HG02678 (cell line): ENCODE data around the gene ID2.
A peak's percentile ranks its signal among the peaks of the same experiment; 100 is the strongest.

ENCODE experiments used
- ATAC-seq: cut with Tn5 transposase; IDR thresholded peaks from one replicate; pipeline ENCODE4 v1.9.1; 2021; ENCODE audit warnings: mild to moderate bottlenecking, moderate library complexity; ENCODE audit not compliant: unreplicated experiment

ID2 gene, protein sequence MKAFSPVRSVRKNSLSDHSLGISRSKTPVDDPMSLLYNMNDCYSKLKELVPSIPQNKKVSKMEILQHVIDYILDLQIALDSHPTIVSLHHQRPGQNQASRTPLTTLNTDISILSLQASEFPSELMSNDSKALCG

DNA sequence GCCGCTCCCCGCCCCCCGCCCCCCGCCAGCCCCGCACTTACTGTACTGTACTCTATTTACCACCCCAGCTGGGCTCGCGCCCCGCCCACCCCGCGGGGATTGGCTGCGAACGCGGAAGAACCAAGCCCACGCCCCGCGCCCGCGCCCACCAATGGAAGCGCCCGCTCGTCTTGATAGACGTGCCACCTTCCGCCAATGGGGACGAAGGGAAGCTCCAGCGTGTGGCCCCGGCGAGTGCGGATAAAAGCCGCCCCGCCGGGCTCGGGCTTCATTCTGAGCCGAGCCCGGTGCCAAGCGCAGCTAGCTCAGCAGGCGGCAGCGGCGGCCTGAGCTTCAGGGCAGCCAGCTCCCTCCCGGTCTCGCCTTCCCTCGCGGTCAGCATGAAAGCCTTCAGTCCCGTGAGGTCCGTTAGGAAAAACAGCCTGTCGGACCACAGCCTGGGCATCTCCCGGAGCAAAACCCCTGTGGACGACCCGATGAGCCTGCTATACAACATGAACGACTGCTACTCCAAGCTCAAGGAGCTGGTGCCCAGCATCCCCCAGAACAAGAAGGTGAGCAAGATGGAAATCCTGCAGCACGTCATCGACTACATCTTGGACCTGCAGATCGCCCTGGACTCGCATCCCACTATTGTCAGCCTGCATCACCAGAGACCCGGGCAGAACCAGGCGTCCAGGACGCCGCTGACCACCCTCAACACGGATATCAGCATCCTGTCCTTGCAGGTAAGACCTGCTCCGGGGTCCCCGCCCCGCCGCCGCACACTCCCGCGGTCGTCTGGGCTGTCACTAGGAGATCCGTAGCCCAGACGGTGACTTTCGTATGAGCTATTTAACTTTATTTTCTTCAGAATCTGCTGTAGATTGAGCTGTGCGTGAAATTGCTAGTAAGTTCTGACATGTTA is at the start of gene ID2:
Gene ID2, plus strand, starts transcription at position 271 of the 907 bp plus-strand sequence. Its CDS starts 110 bp downstream, at position 381.
- peak; percentile 67 for ATAC-seq

DNA sequence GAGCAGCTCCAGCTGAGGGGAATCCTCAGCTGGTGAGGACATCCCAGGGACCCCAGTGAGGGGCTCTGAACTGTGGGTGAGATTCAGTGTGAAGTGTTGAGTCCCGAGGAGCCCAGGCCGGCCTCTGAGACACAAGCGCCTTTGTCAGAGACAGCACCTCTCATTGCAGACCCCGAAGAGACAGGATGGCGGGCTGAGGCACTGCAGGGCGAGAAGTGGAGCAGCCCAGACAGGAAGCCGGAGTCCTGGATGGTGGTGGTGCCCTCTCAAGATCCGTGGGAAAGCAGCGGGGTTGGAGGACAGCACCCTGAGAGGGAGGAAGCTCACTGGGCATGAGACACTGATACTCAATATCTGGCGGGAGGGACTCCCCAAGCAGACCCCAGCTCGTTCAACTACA is 49.1 kb upstream of the ID2 start:
- no peak for ATAC-seq

DNA sequence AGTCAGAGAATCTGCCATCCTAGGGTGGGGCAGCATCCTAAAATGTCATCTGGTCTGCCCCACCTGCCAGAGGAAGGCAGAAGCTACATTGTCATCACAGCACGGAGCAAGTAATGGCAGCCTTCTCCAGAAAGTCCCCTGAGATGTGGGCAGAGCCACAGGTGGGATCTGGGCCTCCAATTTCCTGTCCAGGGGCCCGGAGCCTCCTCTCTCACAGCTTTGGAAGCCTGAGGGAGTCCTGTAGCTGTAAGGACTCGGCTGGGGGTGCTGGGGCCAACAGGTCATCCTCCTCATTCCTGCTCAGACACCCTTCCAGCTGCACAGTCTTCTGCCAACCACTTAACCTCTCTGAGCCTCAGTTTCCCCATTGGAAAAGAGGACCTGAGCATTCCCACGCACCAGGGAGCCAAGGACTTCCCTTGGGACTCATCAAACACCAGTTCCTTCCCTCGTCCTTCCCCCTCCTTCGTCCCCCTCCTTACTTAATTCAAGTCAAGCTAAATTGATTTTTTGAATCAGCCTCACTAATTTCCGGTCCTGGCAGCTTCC is 48.6 kb upstream of the ID2 start:
- ATAC-seq, result no peak

DNA sequence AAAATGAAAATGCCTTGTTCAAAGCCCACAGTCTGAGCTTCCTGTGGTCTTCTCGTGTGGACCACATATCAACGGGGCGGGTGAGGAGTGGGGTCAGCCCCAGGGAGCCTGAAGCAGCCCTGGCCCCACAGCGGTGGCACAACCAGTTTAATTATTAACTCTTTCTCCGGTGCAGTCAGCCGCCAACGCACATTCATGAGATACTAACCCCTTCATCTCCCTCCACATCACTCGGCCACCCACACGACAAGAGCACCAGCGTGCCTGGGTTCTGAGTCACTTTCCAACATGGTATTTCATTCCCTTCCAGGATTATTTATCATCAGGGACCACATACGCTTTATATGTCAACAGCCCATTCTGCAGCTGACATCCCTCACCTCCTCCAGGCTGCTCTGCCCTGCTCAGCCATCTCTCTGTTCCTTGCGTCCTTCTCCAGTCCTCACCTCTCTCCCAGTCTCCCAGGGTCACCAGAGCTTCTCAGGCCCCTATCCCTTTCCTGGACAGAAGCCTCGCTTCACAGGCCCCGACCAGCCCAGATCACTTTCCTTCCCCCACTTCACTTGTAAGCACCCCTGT is 48.0 kb upstream of the ID2 start:
- ATAC-seq, result no peak

DNA sequence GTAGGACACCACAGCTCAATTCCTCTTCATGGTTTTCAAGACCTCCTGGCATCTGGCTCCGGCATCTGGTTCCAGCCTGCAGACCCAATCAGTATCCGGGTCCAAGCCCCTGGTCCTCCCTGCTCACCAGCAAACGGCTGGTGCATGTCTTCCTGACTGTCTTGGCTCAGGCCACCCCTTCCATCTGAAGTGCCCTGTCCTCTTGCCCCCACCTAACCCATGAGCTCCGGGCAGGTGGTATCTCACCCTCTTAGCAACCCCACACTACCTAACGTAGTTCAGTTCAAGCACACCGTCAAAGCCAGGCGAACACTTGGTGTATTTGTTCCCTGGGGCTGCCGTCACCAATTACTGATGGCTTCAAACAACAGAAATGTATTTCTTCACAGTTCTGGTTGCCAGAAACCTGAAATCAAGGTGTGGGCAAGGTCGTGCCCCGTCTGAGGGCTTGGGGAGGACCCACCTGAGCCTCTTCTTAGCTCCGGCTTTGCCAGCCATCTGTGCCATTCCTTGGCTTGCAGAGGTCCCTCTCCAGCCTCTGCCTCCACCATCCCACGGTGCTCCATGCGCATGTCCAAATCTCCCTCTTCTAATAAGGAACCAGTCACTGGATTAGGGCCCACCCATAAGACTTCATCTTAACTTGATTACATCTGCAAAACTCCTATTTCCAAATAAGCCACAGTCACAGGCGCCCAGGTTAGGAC is 47.2 kb upstream of the ID2 start:
- no peak for ATAC-seq

DNA sequence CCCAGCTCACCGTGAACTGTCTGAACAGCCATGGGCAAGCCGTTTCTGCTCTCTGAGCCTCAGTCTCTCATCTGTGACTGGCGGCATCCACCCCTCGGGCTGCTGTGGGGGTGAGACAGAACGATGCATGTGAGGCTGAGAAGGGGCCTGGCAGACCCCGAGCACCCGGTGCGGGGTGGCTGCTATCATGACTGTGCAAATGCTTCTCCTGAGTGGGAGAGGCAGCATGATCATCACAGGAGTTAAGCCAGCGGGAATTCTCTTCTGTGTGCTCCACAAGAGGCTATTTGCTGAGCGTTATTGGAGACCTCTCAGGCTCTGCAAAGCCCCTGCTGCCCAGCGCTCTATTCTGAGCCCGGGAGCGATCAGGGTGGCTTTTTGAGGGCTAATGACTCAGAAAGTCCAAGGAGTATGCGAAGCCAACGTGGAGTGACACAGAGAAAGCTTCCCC is 45.8 kb upstream of the ID2 start:
- ATAC-seq, result no peak

DNA sequence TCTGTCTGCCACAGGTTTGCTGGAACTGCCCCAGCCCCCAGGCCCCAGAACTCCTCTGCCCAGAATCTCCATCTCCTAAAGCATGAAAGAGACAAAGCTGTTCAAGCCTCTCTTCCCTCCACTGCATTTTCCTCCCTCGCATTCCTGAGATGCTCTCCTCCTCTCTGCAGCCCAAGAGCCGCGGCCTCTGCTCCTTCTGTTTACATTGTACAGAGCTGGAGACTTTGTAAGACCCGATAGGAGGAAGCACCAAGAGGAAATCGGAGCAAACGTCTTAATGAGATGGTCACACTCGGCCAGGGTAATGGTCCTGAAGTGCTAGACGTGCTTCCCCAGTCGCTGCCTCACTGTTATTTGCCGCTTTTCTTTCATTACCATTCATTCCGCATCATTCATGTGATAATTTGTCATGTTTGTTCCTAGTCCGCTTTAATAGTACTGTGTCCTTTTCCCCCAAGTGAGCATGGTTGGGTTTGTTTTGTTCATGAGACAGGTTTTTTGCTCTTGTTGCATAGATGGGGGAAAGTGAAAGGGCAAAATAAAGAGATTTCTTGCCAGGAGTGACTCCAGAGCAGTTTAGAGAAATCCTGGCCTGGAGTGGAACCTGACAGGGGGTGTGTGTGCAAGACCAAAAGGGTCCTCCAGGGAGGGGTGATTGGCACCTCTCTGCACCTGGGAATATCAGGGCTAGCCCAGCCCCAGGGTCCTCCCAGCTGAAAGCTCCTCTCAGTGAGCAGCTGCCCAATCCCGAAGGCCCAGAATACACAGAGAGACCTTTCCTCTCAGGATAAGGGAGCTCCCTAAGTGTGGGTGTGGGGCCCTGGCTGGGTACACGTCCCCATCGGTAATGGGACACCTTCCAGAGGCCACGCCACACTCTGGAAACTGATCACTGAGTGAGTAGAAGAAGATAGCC is 44.9 kb upstream of the ID2 start:
- no peak for ATAC-seq

DNA sequence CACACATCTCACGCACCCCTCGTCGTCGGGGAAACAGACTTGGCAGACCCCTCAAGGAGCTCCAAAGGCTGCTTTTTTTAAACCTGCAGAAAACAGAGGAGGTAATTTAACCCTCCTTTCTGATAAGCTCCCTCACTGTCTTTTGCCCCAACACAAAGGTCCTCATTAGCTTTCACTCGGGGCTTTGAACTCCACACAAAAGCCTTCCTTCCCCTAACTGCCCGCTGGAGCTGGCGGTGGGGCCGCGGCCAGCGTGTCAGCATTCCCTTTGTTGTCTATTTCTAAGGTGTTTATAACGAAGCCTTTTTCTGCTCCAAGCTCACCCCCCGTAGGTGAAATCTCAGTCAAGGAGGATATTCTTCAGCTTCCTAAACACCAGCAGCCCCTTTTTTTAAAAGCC is 43.5 kb upstream of the ID2 start:
- ATAC-seq, result no peak

DNA sequence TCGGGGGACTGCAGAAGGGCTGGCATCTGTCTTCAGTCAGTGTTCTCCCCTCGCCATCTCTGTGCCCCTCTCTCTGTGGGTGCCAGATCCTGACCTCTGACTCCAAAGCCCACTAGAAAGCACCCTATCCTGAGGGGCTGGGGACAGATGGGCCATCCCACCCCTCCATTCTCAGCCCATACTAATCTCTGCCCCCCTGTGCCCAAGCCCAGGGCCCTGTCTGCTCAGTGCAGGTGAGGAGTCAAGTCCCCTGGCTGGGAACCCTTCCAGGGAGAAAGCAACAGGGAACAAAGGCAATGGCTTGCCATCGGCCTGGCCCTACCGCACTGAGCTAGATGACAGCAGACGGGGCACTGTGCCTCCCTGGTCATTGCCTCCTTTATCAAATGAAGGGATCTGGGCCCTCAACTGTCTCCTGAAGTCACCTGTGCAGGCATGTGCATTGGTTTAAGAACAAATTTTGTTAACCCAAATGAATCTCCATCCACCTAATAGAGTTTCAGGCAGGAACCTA is 42.7 kb upstream of the ID2 start:
- no peak for ATAC-seq

DNA sequence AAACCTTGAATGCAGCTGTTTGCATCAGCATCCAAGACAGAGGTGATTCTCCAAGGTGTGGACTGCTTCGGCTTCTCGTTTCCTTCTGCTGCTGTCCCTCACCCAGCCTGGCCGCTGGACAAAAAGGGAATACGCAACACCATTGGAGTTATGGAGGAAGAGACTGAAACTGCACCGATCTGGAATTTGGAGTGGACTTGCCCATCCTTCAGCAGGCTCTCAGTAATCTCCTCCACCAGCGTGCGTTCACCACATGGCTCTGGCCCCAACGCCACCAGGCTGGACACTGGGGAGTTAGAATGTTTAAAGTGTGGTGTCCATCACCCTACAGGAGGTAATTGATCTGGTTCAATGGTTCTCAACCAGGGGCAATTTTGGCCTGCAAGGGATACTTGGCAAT is 41.4 kb upstream of the ID2 start:
- ATAC-seq, result no peak

DNA sequence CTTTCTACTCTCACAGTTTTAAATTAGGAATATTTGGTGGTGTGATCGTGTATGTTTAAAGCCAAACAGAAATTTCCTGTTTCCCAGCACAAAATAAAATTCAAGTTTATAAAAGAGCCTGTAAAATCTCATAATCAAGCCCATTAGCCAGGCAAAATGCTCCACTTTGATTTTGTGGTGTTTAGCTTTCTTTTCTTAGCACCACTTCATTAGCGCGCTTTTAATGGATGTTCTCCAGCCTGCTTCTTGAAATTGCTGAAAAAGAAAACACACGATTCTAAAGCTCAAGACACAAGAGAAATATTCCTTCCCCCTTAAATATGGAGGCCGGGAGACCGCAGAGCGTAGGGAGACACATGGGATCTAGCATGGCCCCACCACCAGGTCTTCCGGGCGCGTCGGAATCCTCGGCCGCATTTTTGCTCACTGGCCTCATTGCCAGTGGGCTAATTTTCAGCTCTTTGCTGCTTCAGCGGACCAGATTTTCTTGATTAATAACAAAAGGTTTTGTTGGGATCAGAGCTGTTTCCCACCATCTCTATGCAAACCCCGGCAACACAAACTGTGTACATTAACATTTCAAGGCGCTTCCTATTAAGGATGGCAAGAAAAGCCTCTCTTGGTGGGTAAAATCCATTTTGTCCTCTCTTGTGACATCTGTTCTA is 40.4 kb upstream of the ID2 start:
- no peak for ATAC-seq

DNA sequence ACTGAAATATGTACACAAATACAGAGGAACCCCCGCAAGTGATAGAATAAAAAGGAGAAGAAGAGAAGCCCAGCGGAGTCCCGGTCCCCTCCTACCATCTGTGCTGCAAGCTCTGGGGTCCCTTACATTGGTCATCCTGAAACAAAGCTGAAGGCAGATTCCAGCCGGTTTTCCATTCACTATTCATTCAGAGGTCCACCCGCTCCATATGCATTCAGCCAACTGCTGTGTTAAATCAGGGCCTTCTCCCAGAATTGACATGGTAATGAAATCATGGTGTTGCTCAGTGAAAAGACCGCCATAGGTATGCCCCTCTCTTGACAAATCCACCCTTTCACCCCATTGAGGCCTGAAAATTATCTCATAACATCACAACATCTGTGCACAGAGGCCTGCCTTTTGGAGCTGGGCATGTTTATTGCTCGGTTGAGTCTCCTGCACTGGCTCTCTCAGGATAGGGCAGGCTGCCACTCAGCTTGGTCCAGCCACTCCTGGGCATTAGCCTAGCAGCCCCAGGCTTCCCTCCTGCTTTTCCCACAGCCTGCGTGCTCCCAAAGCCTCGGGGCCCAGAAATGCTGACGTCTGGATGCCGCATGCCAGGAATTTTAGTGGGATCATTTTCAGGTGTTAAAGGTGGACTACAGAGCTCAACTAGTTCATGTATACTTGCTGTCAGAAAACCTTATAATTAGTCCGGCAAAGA is 39.3 kb upstream of the ID2 start:
- no peak for ATAC-seq

DNA sequence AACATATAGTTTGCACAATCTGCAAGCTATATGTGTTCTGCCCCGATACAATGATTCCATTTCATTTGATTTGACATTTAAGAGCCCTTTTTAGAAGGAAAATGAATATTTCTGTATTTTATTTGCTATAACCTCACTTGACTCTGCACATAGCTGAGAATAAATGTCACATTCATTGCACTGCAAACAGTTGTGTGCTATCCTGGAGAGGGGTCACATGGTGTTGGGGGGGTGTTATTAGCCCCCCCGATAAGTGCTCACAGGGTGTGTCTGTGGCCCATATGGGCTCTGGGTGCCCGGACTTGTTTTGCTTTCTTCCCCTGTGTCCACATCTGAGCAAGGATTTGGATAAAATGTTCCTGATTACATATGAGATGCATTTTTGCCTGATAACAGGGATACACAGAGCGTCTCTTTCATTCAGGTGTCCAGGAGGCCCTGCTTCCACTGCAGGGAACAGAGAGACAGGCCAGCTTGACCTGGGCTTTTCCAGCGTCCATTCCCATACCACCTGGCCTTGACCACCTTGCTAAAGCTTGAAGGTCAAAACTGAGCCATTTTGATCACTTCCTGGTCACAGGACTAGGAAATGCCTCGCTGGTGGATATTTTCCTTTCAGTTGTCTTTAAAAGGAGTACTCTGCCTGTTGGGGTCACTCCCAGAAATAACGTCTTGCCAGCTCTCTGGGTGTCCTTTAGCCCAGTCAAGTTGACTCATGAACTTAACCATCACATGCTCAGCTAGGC is 38.4 kb upstream of the ID2 start:
- no peak for ATAC-seq

DNA sequence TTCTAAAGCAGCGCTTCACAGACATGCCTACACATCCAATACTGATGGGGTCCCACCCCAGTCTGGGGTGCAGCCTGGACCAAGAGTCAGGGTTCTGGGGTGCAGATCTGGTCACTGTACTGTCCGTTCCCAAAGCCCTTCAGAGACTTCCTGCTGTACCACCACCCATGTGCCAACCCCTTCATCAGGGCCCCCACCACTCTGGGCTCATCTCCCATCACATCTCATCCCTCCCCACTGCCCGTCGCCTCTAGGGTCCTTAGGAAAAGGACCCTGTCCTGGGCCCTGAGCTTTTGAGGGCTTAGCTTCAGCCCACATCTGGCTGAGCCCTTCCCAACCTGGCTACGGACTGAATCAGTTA is 37.9 kb upstream of the ID2 start:
- no peak for ATAC-seq

DNA sequence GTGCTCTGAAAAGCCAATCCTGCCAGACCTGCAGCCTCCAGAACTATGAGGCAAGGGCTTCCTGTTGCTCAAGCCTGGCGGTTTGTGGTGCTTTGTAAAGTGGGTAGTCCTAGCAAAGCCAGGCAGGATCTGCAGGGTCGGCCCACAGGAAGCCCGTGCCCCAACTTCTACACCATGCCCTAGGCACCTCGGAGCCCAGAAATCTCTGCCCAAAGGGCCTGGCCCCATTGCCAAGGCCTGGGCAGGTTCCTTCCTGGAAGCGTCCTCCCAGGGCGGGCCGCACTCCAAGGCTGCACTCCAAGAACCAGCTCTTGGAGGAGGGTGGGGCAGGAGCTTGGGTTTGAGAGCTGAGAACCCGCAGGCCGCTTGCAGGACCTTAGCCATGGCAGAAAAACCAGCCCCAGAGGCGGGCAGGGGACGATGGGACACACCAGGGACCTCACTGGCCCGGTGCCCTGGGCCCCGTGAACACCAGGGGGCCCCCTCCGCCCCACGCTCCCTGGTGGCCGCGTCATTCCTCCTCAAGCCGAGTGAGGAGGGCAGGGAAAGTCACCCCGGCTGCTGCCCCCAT is 37.2 kb upstream of the ID2 start:
- ATAC-seq, result no peak

DNA sequence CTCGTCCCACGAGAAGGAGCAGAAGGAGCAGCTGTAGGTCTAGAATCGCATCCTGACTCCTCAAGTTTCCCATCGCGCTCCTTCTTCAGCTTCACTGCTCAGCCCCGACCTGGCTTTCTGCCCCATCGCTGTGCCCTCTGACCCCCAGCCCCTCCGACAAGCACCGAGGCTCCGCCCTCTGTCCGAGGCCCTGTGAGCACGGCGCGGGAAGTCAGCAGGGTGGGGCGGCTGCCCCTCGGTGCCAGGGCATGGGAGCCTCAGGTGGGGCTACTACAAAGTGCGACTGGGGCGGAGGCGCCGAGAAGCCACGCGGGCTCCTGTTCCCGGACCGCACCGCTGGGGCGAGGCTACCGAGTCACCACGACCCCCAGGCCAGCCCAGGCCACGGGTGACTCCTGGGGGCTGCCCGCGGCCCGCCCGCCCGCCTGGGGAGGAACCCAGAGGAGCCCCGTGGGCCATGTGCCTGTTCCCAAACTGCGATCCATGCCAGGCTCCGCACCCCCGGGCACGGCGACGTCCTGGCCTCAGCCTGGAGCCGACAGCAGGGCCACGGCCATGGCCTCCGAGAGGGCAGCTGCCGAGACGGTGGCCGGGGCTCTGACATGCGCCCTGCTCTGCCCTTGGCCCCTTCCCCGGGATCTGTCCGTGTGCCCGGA is 36.6 kb upstream of the ID2 start:
- no peak for ATAC-seq

DNA sequence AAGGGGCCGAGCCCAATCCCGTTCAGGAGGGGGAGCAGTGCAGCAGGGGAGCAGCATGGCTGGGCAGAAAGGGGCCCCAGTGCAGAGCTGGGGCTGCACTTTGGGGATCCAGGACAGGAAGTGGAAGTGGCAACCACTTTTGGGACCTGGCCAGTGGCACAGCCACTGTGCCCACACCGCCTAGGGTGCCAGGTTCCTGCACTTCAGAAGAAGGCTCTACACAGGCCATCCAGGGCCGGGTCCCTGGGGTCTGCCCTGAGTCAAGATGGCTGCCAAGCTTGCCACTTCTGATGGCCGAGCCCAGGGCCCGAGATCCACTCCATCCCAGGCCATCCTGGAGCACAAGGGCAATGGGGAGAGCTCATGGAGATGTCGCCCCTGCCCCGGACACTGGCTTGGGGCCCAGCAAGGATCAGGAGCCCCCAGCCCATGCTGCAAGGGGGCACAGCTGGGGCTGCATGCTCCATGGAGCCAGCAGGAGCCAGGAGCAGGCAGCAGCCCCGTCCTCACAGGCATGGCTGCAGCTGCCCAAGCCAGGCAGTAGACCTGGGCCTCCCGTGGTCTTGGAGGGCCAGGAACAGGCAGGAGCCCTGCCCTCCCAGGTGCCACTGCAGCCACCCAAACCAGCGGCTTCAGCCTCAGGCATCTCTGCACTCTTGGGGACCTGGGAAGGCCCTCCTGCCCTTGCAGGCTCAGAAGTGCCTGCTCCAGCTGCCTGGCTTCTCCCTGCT is 35.0 kb upstream of the ID2 start:
- no peak for ATAC-seq
